Measurements from ENCODE around the gene EPN1. TPM values are rescaled to one million over a fixed set of nuclear protein-coding genes. Genes with fewer than 3 reads are reported as not detected.

The EPN1 gene
- total and polyA plus RNA-seq, 9 of the 15 experiments (the other 6 are each of a cell fraction or from before 2014, with no cell fraction given) = 0.08 to 138 (median 12.7) TPM

- no peak for TF ChIP-seq SMC3 (conservative IDR thresholded peaks at IDR 0.05; ENCODE audit: insufficient read depth, low read depth, low read length)
These were observed 37.5 kb upstream of the EPN1 start (continued) for GRCh38 chr19:55637534-55637933.

- no peaks in the 10 kb centered on the region for H3K27me3 ChIP-seq (ENCODE audit: control insufficient read depth in 2 of 2, insufficient read depth in 2 of 2, low read length in 2 of 2)
- intact Hi-C loops (cut with micrococcal nuclease) (loop anchor here (10.0 kb wide), 1 partner anchor 494 kb away; the partner anchor contains the start of gene TNNT1), in situ Hi-C loops (cut with MboI) (loop anchor here (5.0 to 25.0 kb wide), 4 partner anchors 173 to 764 kb away; partner anchors contain the start of genes FCAR, TNNT1 and ZSCAN5A)
- ATAC-seq (peak; percentile 32), DNase-seq (ENCODE audit: extremely low read depth in 1 of 4, low spot score in 3 of 4) (peak in 2 of 4 experiments; percentile 36 to 78), FAIRE-seq (peak; percentile 71)
- 79% methylated on average over 5 of the region's 6 CpGs for WGBS (ENCODE audit: insufficient coverage, low coverage, missing lambda C conversion rate)
- peaks cover 36 to 59% of the 10 kb centered on the region in 2 experiments for H3K4me1 ChIP-seq (replicated peaks in 1 of 2; ENCODE audit: control insufficient read depth in 2 of 2, insufficient read depth in 2 of 2, low read length in 2 of 2)
- ChIA-PET CTCF (ENCODE audit: low intra/inter-chr PET ratio) (interaction anchor here (0.7 kb wide), 1 partner anchor 122 kb away, joined by 4 read pairs; no protein-coding TSS in a partner anchor), POLR2A (interaction anchor here (0.6 kb wide), 1 partner anchor 300 kb away, joined by 3 read pairs; no protein-coding TSS in a partner anchor)
- H3K9ac ChIP-seq (ENCODE audit: insufficient read depth in 1 of 2, low read depth in 2 of 2, low read length in 2 of 2) = no peak overlapping the region
- H2AFZ ChIP-seq (ENCODE audit: low read depth, low read length) = no peak overlapping the region
- no peaks in the 10 kb centered on the region for H4K20me1 ChIP-seq (replicated peaks; ENCODE audit: control insufficient read depth, insufficient read depth, low read length)
- H3K4me3 ChIP-seq = no peak overlapping the region
- H3K79me2 ChIP-seq (ENCODE audit: control insufficient read depth, insufficient read depth, low read length) = peaks cover 78% of the 10 kb centered on the region
- no peak overlapping the region for H3K4me2 ChIP-seq (ENCODE audit: insufficient read depth, low read length)
- H3K36me3 ChIP-seq (ENCODE audit: control insufficient read depth, insufficient read depth, low read length) = peaks cover 14% of the 10 kb centered on the region; the same call in 2 of the 3 replicates
- H3K9me1 ChIP-seq (ENCODE audit: control insufficient read depth, insufficient read depth, low read length) = no peaks in the 10 kb centered on the region
- no peaks in the 10 kb centered on the region for H3K9me3 ChIP-seq (replicated peaks; ENCODE audit: control insufficient read depth, insufficient read depth, low read depth, low read length)
- peak overlapping the region; percentile 74; the same call in 2 of the 3 replicates for H3K27ac ChIP-seq (ENCODE audit: extremely low read depth, low read depth, low read length)
- no TSS peak for BruUV-seq (replicated peaks)
- TF ChIP-seq NFIC (IDR thresholded peaks at IDR 0.05) = no peak
- TF ChIP-seq MAZ (CRISPR knock-in tag; conservative IDR thresholded peaks at IDR 0.05 in 1 of 2, IDR thresholded peaks at IDR 0.05 in 1 of 2) = peak in 1 of 2 experiments; percentile 71; a peak in 2 of 4 replicates
- TF ChIP-seq ZNF347 (CRISPR knock-in tag; IDR thresholded peaks at IDR 0.05; ENCODE audit: low read depth) = no peak
- TF ChIP-seq POLR2AphosphoS2 (IDR thresholded peaks at IDR 0.05; ENCODE audit: low read length) = no peak
- TF ChIP-seq SP2 (IDR thresholded peaks at IDR 0.05; ENCODE audit: extremely low read depth, low read depth, low read length, poor library complexity, severe bottlenecking) = peak; percentile 54
- no peak for TF ChIP-seq POLR2AphosphoS5 (IDR thresholded peaks at IDR 0.05; ENCODE audit: control insufficient read depth, insufficient read depth, low read depth, low read length)
- no peak for TF ChIP-seq ZNF134 (CRISPR knock-in tag; conservative IDR thresholded peaks at IDR 0.05)
- no peak for TF ChIP-seq NR0B1 (IDR thresholded peaks at IDR 0.05; ENCODE audit: partially characterized antibody)
- TF ChIP-seq RREB1 (CRISPR knock-in tag; IDR thresholded peaks at IDR 0.05) = no peak
- TF ChIP-seq ZNF224 (CRISPR knock-in tag; IDR thresholded peaks at IDR 0.05) = no peak
These were observed 36.1 kb upstream of the EPN1 start for GRCh38 chr19:55638864-55639359.
